NCI-H2107 (cell line): ENCODE results near the gene PERM1.

Source experiments
- DNase-seq: peaks from one replicate; lab custom pipeline; 2025; lab: John Stamatoyannopoulos, UW

The PERM1 gene

DNA sequence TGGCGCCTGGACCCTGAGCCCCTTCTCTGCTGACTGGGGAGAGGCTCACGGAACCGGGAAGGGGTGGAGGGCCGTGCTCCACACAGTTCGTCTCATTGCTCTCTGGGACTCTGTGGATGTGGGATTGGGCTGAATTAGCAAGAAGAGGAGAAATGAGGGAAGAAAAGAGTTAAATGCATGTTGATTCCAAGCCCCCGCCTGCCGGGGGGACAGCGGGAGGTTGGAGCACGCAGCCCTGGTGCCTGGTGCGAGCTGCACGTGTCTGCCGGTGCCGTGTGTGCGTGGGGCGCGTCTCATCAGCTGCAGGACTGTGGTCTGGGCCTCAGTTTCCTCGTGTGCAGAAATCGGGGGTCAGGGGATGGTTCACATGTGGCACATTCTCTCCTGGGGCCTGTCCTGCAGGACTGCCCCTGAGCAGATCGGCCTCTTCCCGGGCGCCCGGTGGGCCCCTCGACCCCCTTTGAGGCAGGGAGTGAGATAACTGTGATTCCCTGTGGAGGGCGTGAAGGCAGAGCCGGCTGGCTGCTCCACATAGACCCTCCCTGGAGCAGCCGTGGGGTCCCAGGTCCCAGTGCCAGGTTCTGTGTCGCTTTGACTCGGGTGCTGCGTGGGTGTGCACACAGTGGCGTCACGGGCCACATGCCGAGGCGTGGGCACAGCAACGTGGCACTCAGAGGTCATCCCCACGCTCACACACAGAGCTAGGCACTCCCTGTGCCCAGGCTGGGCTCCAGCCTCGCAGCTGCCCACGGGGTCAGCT is 46.7 kb downstream of the PERM1 start:
- no peak for DNase-seq

DNA sequence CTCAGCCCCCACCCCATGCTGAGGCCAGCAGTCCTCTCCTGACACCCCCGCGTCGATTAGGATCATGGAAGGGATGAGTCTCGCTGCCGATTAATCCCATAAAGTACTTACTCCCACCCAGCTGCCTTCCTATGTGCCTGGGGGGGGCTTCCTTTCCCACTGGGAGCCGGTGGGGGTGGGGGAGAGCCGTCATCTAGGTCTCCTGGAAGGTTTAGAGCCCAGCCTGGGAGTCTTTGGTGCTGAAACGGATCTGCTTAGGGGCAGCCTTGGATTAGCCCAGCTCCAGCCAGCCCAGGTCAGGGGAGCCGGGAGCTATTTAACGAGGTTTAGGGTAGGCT is 48.3 kb downstream of the PERM1 start:
- no peak for DNase-seq

DNA sequence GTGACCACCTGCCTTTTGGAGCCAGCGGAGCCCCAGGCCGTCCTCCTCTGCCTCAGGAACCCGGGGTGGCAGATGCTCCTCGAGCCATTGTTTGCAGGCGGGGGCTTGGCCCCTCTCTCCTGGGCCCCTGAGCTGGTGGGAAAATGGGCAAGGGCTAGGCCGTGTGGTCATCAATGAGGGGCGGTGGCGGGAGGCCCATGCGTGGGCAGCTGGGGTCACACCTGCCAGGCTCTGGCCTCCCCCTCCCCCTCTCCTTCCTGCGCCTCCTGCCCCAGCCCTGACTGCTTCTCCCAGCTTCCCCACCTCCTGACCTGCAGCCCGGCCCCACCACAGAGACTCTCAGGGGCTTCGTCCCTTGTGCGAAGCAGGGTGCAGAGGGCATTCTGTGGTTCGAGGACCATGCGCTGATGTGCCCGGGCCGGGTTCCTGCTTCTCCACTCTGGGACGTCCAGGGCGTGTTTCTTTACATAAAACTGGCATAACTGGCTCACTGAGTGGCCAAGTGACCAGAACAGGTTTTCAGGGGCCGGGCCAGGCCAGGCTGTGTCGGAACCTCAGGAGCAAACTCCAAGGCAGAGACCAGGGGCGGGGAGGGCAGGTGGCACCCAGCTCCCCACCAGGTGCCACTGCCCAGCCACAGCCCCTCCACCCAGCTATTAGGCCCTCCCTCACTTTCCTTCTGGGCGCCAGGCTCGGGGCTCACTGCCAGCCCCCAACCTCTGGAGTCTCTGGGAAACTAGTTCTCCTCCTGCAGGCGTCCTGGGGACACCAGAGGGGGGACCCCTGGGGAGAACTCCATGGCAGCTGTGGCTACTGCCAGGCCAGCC is 48.9 kb downstream of the PERM1 start:
- no peak for DNase-seq

DNA sequence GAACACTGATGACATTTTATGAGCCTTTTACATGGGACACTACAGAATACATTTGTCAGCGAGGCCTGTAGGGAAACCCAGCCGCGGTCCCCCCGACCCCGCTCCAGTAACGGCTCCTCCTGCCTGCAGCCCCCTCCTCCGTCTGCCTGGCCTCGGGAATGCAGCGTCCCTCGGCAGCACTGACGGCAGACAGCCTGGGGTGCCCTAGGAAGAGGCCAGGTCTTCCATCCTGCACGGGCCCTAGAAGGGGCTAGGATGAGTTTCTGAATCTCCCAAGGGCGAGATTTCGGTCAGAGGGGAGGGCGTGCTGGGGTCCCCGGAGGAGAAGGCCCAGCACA is 49.8 kb downstream of the PERM1 start:
- no peak for DNase-seq

DNA sequence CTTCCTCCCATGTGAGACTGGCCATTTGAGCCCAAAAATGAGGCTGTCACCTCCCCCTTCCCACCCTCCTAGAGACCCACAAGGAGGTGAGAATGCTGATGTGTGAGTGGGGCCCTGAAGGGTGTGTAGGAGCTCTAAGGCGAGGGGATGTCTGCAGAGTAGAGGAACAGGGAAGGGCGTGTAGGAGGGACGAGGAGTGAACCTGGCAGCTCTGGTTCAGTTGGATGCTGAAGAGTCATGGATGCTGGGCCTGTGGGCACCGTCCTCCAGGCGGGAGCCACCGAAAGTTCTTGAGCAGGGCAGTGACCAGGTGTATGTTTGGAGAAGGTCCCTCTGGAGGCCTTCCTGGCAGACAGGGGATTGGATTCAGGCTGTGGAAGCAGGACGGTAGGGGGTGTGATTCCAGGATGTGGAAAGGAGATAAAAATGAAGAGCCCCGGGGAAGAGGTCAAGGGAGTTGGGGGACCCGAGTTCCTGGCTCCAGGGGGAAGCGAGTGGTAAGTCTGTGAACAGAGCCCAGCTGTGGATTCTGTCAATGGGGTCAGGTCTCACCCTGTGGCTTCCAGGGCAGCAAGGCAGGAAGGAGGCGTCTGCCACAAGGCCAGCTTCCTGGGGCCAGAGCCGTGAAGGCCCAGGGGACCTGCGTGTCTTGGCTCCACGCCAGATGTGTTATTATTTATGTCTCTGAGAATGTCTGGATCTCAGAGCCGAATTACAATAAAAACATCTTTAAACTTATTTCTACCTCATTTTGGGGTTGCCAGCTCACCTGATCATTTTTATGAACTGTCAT is 50.3 kb downstream of the PERM1 start:
- DNase-seq, result no peak

DNA sequence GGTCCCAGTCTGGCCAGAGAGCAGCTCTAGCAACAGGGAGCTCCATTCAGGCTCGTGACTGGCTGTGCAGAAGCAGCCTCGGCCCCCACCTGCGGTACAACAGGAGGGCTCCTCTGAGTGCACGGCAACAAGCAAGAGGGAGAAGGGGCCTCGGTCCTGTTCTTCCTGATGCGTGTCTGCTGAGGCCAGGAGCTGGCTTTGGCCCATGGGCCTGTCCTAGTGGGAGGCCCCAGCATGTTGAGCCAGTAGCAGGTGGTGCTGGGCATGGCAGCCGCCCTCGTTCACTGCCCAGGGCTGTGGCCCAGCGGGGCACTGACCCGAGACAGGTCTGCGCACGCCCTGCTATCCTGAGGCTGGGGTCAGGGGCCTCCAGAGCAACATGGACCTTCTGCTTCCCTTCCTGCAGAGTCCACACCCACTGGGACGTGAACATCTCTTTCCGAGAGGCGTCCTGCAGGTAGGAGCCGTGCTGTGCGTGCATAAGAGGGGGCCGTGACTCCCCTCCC is 51.2 kb downstream of the PERM1 start:
- DNase-seq, result no peak

DNA sequence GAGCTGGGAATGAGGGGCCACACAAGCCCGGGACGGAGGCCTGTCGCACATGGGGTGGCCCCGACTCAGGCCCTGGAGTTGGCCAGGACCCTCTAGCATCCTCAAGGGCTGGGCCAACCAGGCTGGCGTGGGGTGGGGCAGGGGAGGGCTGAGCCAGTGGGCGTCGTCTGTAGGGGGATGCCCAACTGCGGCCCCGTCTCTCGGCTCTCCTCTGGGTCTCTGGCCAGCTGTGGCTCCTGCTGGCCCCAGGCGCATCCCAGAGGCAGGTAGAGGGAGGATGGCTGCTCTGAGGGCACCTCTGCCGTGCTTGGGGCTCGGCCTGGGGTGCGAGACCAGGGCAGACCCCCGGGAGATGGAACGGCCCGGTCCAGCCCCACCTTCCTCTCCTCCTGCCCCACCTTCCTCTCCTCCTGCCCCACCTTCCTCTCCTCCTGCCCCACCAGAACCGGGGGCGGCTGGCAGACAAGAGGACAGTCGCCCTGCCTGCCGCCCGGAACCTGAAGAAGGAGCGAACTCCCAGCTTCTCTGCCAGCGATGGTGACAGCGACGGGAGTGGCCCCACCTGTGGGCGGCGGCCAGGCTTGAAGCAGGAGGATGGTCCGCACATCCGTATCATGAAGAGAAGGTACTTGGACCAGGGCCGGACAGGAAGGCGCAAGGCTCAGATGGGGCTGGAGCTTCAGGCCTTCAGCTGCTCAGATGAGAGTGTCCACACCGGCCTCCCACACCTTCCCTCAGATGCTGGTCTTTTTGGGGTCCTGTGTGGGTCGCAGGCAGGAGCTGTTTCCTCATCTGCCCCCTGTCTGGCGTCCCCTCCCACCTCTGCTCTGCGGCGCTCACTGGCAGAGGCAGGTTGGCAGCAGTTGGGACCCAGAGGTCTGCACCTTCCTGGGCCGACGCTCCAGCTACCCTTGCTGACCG is 51.9 kb downstream of the PERM1 start:
- DNase-seq, result no peak

DNA sequence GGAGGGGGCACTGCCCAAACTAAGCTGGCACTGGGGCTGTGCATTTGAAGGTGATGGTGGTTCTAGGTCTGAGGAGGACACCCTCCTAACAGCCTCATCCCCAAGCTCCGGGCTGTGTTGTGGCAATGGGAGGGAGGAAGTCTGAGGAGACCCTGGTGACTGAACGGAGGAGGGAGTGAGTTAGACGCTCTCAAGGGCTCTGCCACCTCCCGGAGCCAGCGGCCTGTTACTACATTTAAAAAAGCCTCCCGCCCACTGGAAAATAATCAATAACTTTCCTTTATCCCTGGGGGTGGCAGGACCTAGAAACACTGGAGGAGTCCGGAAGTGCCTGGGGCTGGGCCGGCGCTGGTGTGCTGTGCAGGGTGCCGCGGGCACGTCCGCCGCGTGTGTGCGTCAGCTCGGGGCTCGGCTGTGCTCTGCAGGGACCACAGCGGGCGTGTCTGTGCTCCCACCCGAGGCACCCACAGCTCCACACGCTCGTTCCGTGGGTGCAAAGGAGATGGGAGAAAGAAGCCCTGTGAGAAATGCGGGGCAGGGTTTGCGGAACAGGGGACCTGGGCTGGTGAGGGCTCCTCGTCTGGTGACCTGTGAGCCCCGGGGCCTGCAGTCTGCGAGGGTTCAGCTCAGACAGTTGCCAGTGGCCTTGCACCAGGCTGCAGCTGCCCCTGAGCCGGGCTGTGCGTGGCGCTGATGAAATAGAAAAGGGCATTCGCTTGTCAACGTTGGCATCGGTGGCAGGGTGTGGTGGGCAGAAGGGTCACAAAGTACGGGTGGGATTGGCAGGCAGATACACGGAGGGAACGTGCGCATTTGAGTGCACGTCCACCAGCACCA is 52.9 kb downstream of the PERM1 start:
- DNase-seq, result no peak

DNA sequence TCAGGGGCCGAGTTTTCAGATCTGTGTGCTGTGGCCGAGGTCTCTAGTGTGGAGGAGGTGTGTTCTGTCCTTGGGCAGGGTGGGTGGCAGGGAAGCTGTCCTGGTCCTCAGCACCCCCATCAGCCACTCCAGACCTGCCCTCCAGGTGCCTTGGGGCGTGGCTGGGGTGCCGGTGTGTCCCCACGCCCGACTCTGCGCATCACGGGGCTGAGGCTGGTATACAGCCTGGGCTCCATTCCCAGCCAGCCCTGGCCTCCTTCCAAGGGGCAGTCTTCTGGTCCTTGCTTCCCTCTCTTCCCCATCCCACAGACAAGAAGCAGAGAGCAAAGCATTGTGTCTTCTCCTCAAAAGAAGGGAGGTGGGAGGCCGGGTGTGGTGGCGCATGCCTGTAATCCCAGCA is 54.1 kb downstream of the PERM1 start:
- no peak for DNase-seq

DNA sequence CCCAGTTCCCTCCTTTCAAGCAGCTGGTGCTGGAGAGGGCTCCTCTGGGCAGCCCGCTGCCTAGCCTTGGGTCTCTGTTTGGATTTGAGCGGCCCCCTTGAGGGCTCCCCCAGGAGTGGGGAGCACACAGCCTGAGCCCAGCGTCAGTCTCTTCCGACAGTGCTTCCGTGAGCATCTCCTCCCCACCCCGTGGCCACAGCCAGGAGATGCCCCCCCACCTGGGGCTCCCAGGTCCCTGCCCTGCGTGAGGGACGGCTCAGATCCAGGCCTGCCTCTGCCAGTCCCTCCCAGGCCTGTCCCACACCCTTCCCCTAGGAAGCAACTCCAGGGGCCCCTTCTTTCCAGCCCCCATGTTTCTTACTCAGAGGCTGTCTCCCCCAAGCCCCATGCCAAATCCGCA is 54.7 kb downstream of the PERM1 start:
- no peak for DNase-seq

DNA sequence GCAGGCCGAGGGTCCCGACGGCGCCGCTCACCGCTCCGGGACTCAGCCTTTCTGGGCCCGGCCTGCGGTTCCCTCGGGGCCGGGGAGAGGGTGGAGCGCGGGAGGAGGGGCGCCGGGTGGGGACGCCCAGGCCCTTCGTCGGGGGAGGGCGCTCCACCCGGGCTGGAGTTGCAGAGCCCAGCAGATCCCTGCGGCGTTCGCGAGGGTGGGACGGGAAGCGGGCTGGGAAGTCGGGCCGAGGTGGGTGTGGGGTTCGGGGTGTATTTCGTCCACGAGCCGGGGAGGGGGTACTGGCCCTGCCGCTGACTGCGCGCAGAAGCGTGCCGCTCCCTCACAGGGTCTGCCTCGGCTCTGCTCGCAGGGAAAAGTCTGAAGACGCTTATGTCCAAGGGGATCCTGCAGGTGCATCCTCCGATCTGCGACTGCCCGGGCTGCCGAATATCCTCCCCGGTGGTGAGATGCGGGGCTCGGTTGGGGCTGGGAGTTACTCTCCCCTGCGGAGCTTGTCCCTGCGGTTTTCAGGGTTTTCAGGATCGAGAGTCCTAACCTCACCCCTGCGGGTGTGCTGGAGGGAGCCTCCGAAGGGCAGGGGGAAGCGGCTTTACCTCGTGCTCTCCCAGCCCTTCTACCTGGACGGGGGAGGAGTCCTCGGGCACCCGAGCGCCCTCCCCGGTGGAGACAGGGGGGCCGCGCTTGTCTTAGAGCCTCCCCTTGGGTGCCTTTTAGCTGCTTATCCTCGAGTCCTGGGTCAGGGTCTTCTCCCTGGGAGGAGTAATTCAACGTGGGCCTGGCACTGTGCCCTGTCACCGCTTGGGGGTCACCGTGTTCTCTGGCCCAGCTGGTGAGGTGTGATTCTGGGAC is 56.1 kb downstream of the PERM1 start:
- DNase-seq, result no peak
